GM19468 (cell line): ENCODE results near the gene ALDH2.
A peak's percentile ranks its signal among the peaks of the same experiment; 100 is the strongest.
"Not testable (repeated sequence)": the region's sequence is repeated elsewhere in the genome, so short reads cannot be mapped to it uniquely, and the experiment has no call there.

Experiments
- ATAC-seq: cut with Tn5 transposase; IDR thresholded peaks from one replicate; pipeline ENCODE4 v1.9.1; 2021; ENCODE audit warnings: mild to moderate bottlenecking, moderate library complexity, moderate number of reproducible peaks; ENCODE audit not compliant: unreplicated experiment; ENCODE audit errors: extremely low read depth

The ALDH2 gene

DNA sequence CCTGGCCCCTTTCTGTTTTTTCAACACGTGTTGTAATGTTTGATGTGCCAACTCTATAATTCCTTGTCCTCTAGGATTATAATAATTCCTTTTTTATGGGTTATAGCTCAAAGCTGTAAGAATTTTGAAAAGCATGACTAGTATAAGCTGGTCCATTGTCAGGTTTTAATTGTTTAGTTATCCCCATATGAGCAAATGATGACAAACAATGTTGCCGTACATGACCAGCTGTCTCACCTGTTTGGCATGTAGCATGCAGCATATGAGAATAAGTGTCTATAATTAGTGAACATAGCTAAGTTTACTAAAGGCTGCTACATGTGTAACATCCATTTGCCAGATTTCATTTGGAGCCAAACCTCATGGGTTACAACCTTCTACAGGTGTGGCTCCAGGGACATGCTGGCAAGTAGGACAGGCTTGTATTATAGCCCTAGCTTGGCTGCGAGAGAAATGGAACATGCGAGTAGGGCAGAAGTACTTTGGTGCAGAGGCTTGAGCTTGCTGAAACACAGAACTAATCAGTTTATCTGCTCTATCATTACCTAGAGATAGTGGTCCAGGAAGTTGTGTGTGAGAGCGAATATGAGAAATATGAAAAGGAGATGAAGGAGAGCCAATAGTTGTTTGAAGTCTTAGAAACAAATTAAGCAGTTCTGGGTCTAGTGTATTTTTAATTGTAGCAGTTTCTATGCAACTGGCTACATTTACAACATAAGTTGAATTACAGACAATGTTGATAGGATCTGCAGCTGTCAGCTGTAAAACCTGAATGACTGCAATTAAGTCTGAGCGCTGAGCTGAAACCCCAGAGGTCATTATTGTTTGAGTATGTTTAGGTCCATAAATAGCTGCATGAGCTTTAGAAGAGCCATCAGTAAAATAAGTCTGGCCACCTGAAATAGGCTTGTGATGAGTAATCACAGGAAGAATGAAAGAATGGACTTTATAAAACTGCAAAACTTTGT, 52.7 kb downstream of the ALDH2 start:
- ATAC-seq = no peak

DNA sequence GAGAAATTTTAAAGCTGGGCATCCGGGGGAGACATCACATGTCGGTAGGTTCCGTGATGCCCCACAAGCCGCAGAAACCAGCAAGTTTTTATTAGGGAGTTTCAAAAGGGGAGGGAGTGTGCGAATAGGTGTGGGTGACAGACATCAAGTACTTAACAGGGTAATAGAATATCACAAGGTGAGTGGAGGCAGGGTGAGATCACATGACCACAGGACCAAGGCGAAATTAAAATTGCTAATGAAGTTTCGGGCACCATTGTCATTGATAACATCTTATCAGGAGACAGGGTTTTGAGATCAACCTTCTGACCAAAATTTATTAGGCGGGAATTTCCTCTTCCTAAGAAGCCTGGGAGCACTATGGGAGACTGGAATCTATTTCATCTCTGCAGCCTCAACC, 54.1 kb downstream of the ALDH2 start:
- not testable (repeated sequence) for ATAC-seq

DNA sequence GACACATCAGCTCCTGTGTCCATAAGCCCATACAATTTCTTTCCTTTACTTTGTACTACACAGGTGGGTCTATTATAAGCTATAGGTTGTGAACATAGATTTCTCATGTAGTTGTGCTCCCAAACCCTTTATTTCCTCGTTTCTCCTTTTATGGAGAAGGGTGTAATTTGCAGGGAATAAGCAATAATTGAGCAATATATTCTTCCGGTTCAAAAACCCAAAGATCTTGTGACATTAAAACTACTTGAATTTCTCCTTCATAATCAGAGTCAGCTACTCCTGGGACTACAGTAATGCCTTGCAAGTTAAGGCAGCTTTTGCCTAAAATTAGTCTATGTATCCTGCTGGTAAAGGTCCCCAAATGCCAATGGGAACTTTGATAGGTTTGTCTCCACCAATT, 56.2 kb downstream of the ALDH2 start:
- no peak for ATAC-seq

DNA sequence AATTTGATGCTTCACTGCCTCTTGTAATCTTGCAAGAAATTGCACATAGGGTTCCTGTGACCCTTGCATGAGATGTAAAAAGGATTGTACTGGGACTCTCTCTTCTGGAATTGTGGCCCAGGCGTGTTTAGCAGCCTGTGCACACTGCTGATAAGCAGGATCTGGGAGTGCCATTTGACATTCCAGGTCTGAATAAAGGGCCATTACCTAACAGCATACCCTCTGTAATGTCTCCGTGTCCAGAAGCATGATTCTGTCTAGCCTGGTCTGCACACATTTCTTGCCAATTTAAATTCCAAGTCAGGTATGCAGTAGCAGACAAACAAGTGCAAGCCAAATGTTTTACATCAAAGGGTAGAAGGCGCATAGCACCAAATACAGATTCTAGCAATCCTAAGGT, 57.2 kb downstream of the ALDH2 start:
- ATAC-seq = no peak

DNA sequence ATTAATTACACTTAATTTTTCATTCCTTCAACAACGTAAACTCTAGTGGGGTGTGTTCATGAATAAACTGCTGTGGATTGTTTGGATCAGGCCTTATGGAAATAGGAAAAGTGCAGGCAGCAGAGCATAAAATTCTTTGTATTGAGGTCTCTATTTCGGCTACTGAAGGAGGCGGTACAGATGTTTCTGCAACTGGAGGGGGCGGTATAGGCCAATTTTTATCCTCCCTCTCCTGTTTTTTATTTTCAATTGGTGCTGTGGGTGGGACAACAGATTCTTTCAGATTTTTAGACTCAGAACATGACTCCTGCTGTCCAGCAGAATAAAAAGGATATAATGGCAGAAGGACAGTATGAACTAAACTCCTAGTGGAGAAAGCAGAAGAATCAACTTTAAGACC, 57.6 kb downstream of the ALDH2 start:
- not testable (repeated sequence) for ATAC-seq

DNA sequence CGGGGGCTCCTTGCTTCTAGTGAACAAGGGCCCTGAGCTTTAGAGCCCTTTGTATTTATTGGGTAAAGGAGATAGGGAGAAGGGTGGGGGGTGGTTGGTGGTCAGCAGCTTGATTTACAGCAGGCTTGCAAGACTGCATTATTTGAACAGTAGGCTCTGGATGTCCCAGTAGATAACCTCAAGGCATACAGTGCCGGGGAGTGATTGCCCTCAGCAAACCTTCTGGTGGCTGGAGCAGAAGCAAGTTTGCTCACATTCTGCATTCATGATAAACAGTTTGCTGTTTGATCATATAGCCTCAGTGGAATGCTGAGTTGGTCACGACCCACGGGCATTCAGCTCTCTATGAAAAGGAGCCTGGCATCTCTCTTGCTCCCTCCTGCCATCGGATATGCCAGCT, 58.8 kb downstream of the ALDH2 start:
- ATAC-seq = no peak

DNA sequence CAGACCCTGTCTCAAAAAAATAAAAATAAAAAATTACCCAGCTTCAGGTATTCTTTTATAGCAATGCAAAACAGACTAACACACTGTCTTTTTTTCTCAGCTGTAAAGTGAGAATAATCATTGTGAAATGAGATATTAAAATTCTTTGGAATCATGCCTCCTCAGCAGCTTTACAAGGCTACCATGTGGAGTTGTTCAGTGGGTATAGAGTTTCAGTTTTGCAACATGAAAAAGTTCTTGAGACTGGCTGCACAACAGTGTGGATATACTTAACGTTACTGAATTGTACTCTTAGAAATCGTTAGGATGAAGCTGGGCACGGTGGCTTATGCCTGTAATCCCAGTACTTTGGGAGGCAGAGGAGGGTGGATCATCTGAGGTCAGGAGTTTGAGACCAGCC, 59.6 kb downstream of the ALDH2 start:
- ATAC-seq = no peak

DNA sequence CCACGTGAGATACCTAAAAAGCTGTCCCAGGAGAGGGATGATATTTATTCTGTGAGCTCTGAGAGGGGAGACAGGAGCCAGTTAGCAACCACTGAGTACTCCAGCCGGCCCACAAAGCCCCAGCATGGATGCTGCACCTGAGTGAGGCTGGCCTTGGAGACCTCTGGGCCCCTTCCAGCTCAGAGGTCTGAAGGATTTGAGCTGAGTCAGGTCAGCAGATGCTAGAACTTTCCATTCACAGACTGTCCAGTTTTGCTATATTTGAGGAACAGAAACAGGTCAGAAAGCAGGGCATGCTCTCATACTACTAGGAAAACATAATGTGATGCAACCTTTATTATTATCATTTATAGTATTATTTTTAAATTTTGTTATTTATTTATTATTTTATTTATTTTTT, 60.3 kb downstream of the ALDH2 start:
- ATAC-seq = no peak

DNA sequence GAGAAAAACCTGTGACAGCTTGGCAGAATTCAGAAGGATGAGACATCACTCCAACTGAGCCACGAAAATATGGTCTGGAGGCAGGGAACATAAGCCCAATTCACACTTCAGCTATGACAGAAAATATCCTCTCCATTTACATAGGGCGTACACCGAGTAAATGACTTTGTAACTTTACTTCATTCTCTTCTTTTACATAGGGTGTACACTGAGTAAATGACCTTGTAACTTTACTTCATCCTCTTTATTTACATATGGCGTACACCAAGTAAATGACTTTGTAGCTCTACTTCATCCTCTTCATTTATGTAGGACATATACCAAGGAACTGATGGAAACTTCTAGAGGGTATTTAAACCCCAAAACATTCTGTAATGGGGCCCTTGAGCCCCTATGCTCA, 61.2 kb downstream of the ALDH2 start:
- no peak for ATAC-seq

DNA sequence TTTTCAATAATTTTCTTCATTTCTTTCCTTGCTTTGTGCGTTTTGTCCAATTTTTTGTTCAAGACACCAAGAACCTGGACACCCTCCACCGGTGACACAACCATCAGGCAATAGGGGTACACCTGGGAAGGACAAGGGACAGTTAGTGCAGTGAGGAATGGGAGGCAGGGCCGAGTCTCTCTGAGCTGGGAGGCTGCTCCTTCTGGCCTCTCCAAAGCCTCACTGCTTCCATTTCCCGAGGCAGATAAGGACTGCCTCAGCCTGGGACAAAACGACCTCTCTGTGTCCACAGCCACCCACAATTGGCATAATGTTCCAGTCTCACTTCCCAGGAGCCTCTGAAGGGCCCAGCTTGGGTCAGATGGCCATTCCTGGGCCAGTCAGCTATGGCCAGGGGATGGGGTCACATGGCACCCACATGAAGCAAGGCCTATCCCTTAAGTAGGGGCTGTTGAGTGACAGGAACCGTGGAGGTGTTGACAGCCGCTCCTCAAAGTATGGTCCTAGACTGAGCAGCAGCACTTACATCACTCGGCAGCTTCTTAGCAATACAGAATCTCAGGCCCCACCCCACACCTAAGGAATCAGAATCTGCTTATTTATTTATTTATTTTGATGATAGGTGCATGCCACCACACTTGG, 61.7 kb downstream of the ALDH2 start:
- no peak for ATAC-seq

DNA sequence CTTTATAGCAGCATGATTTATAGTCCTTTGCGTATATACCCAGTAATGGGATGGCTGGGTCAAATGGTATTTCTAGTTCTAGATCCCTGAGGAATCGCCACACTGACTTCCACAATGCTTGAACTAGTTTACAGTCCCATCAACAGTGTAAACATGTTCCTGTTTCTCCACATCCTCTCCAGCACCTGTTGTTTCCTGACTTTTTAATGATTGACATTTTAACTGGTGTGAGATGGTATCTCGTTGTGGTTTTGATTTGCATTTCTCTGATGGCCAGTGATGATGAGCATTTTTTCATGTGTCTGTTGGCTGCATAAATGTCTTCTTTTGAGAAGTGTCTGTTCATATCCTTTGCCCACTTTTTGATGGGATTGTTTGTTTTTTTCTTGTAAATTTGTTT, 62.9 kb downstream of the ALDH2 start:
- not testable (repeated sequence) for ATAC-seq

DNA sequence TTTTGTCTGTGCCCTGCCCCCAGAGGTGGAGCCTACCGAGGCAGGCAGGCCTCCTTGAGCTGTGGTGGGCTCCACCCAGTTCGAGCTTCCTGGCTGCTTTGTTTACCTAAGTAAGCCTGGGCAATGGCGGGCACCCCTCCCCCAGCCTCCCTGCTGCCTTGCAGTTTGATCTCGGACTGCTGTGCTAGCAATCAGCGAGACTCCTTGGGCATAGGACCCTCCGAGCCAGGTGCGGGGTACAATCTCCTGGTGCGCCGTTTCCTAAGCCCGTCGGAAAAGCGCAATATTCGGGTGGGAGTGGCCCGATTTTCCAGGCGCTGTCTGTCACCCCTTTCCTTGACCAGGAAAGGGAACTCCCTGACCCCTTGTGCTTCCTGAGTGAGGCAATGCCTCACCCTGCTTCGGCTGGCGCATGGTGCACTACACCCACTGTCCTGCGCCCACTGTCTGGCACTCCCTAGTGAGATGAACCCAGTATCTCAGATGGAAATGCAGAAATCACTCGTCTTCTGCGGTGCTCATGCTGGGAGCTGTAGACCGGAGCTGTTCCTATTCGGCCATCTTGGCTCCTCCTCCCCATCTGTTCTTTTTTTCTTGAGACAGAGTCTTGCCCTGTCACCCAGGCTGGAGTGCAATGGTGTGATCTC, 68.1 kb downstream of the ALDH2 start:
- not testable (repeated sequence) for ATAC-seq

DNA sequence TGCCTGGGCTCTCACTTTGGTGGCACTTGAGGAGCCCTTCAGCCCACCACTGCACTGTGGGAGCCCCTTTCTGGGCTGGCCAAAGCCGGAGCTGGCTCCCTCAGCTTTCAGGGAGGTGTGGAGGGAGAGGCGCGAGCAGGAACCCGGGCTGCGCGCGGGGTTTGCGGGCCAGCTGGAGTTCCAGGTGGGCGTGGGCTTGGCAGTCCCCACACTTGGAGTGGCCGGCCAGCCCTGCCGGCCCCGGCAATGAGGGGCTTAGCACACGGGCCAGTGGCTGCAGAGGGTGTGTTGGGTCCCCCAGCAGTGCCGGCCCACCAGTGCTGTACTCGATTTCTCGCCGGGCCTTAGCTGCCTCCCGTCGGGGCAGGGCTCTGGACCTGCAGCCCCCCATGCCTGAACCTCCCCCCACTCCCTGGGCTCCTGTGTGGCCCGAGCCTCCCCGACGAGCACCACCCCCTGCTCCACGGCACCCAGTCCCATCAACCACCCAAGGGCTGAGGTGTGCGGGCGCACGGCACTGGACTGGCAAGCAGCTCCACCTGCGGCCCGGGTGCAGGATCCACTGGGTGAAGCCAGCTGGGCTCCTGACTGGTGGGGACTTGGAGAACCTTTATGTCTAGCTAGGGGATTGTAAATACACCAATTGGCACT, 68.9 kb downstream of the ALDH2 start:
- not testable (repeated sequence) for ATAC-seq

DNA sequence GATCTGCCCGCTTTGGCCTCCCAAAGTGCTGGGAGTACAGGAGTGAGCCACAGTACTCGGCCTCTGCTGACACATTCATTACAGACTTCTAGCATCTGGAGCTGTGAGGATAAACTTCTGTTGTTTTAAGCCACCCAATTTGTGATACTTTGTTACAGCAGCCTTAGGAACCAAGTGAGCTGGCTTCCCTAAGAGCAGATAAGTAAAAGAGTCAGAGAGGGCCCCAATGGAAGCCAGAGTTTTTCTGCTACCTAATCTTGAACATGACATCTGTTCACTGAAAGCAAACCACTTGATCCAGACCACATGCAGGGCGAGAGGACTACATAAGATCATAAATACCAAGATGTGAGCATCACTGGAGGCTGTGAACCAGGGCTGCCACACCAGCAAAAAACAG, 71.6 kb downstream of the ALDH2 start:
- ATAC-seq = no peak

DNA sequence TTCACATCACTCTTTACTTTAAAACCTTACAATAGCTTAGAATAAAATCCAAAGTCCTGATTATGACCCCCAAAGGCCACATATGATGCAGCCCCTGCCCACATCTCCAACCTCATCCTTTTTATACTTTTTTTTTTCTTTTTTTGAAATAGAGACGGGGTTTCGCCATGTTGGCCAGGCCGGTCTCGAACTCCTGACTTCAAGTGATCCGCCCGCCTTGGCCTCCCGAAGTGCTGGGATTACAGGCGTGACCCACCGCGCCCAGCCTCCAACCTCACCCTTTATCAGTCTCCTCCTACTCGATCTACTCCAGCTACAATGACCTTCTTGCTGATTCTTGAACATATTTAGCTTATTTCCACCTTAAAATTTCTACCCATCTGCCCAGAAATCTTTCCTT, 74.1 kb downstream of the ALDH2 start:
- ATAC-seq = no peak

DNA sequence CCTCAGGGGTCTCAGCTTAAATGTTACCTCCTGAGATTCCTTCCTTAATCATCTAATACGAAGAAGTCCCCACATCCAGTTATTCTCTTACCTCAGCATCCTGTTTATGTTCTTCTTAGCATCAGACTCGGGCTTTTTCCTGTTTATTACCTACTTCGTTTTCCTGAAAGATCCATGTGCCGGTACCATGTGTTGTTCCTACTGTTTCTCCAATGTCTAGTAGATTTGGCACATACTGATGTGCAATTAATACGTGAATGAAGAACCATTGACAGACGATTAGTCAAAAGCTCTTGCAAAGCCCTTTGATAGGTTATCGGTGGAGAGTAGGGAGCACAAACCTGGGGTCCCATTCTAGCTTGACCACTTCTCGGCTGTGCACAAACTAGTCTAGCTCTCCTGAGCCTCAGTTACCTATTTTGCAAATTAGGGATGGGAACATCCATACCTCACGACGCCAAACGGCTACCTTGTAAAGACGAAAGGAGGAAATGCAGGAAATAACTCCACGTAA, 74.6 kb downstream of the ALDH2 start:
- no peak for ATAC-seq

DNA sequence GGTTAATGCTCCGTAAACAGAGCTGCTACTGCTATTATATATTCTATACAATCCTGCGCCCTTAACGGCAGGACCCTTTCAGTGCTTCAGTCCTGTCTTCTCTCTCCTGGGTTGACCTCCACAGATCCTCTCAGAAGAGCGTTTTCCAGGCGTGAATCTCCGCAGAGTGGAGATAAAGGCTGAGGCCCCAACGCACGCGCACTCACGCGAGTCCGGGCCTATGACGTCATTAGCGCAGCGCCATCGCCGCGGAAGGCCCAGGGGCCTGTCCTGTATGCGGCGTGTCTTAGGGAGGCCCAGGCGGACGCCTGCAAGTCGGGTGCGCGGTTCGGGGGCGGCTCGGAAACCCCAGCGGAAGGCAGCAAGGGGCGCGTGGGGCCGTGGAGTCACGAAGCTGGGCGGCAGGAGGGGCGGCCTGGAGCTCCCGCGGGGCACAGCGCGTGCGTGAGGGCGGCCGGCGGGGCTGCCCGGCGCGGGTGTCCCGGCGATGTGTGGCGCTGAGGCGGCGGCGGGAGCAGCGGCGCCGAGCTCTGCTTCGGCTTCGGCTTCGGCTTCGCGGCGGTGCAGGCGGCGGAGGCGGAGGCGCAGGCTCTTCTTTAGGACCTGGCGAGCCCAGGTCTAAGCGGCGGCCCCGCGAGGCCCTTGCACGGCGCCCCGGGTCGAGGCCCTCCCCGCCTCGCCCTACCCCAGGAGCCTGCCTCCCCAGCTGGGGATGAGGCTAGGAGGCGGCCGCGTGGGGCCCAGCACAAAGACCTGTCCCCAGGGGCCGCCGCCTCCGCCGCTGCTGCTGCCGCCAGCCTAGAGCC, 75.2 kb downstream of the ALDH2 start, which contains the start of gene MAPKAPK5:
Gene MAPKAPK5, plus strand, starts transcription at position 479 of the 806 bp plus-strand sequence. CDS start 506 bp downstream, outside the sequence.
- peak; percentile 79 for ATAC-seq

DNA sequence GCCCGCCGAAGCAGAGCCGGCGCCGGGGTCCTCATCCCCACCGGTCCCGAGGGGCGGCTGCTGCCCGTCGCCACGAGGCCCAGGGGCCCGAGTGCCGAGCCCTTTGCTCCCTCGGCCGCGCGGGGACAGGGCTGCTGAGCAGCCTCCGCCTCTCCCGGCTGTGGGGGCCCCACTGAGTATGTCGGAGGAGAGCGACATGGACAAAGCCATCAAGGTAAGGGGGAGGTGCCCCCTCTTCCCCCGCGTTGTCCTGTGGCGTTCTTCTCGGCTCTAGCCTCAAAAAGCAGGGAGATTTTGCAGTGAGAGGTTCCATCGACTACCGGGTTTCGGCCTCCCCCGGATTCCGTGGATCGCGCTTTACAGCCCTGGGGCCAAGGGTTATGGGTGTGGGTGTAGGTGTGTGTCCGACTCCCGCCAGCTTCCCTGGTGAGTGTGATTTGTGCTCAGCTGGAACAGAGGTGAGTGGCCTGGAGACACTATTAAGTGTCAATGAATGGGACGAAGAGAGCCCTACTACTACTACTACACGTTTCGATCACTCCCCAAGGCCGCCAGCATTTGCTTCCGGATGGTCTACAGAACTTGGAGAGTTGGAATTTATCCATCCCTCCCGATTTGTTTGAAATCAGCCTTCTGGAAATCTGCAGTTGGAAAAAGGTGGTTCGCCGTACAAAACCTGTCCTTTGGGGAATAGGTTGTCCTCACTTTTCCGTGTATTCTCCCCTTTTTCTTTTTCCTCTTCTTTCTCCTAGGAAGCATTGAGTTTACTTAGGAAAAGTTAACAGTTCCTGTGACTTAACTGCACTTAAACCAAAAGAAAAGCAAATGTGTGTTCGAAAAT, 76.0 kb downstream of the ALDH2 start:
- ATAC-seq = no peak

DNA sequence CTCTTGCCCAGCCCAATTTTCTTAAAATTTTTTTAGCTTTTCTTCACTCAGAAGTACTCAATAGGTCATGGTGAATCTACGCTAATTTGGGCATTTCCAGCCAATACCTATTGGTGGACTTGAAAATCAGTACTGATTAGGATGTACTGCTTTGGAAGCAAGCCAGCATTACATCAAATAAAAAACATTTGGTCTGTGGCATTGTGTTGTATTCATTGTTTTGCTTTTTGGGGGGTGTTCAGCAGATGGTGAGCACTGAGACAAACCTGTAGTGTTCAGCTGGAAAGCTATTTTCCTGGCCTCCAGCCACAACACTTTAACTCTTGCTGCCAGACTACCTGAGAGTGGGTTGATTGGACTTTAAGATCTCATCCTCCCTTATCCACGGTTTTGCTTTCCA, 79.3 kb downstream of the ALDH2 start:
- ATAC-seq = no peak
